CD14-positive monocyte (primary cell): ENCODE measurements around the gene ATL1. TPM values are rescaled to one million over a fixed set of nuclear protein-coding genes. Genes with fewer than 3 reads are reported as not detected.
"Not testable (repeated sequence)": the region's sequence is repeated elsewhere in the genome, so short reads cannot be mapped to it uniquely, and the experiment has no call there.

Experiments
- DNase-seq, 3 donors: peaks; one replicate each; pipeline ENCODE4 v3.0.0-alpha.2; 2011 to 2022
- H2AFZ ChIP-seq: 2 replicates; pipeline ENCODE4 v1.6.0; 2012; ENCODE audit warnings: mild to moderate bottlenecking, low read depth, low read length, inconsistent platforms; ENCODE audit not compliant: insufficient read depth, poor library complexity, severe bottlenecking
- H3K27ac ChIP-seq, 2 donors: 1 replicate in 1 of 2; 2 replicates in 1 of 2; pipeline ENCODE4 v1.5.1; 2012 to 2013; ENCODE audit warnings: low read length in 2 of 2, control low read depth in 1 of 2, inconsistent platforms in 1 of 2, low read depth in 1 of 2, mild to moderate bottlenecking in 1 of 2
- H3K27me3 ChIP-seq, 2 donors: one replicate each; pipeline versions ENCODE4 v1.6.0 to v1.6.1; 2011 to 2013; ENCODE audit warnings: low read length in 2 of 2; ENCODE audit not compliant: control insufficient read depth in 2 of 2, insufficient read depth in 2 of 2
- H3K36me3 ChIP-seq, 2 donors: replicated peaks in 1 of 2; 1 replicate in 1 of 2; 2 replicates in 1 of 2; pipeline versions ENCODE4 v1.5.1 to v1.6.1; 2012 to 2013; ENCODE audit warnings: low read length in 2 of 2, control low read depth in 1 of 2, inconsistent platforms in 1 of 2, mild to moderate bottlenecking in 1 of 2; ENCODE audit not compliant: insufficient read depth in 2 of 2, control insufficient read depth in 1 of 2
- H3K4me1 ChIP-seq, 2 donors: 1 replicate in 1 of 2; 2 replicates in 1 of 2; pipeline versions ENCODE4 v1.5.1 to v1.6.1; 2012 to 2013; ENCODE audit warnings: low read length in 2 of 2, control low read depth in 1 of 2, inconsistent platforms in 1 of 2, mild to moderate bottlenecking in 1 of 2, moderate library complexity in 1 of 2; ENCODE audit not compliant: insufficient read depth in 2 of 2, control insufficient read depth in 1 of 2
- H3K4me2 ChIP-seq: replicated peaks from 2 replicates; pipeline ENCODE3; 2012; ENCODE audit warnings: low read length, moderate library complexity, mild to moderate bottlenecking; ENCODE audit not compliant: poor library complexity, severe bottlenecking; ENCODE audit errors: extremely low read depth
- H3K4me3 ChIP-seq, 3 experiments: fragments of 200-600 bp in 1 of 3; sonication (generic) in 1 of 3; replicated peaks in 1 of 3; 1 replicate in 2 of 3; 2 replicates in 1 of 3; pipeline ENCODE4 v1.5.1; 2011 to 2013; ENCODE audit warnings: low read length in 3 of 3, mild to moderate bottlenecking in 3 of 3, control low read depth in 2 of 3, low read depth in 2 of 3, inconsistent platforms in 1 of 3, moderate library complexity in 1 of 3
- H3K79me2 ChIP-seq: 2 replicates; pipeline ENCODE4 v1.6.0; 2012; ENCODE audit warnings: mild to moderate bottlenecking, control low read depth, inconsistent platforms, low read length, moderate library complexity; ENCODE audit not compliant: insufficient read depth
- H3K9ac ChIP-seq: 2 replicates; pipeline ENCODE4 v1.6.0; 2017; ENCODE audit warnings: low read length, mild to moderate bottlenecking; ENCODE audit not compliant: insufficient read depth, poor library complexity, severe bottlenecking
- H3K9me3 ChIP-seq, 2 donors: replicated peaks in 1 of 2; 1 replicate in 1 of 2; 2 replicates in 1 of 2; pipeline versions ENCODE4 v1.5.1 to v1.6.1; 2012 to 2013; ENCODE audit warnings: low read length in 2 of 2, control low read depth in 1 of 2; ENCODE audit not compliant: control insufficient read depth in 1 of 2, insufficient read depth in 1 of 2
- H4K20me1 ChIP-seq: 2 replicates; pipeline ENCODE4 v1.6.0; 2012; ENCODE audit warnings: mild to moderate bottlenecking, low read length, control low read depth, moderate library complexity; ENCODE audit not compliant: insufficient read depth
- H3K27ac Mint-ChIP-seq, 7 donors: one replicate each; pipeline ENCODE4 v1.8.0; 2020; ENCODE audit warnings: mild to moderate bottlenecking in 7 of 7, mixed read lengths in 7 of 7, moderate library complexity in 6 of 7, inconsistent platforms in 2 of 7
- H3K27me3 Mint-ChIP-seq, 3 donors: one replicate each; pipeline ENCODE4 v1.8.0; 2021 to 2022; ENCODE audit warnings: low read depth in 3 of 3, mild to moderate bottlenecking in 3 of 3, mixed read lengths in 3 of 3, moderate library complexity in 3 of 3, inconsistent platforms in 1 of 3
- H3K36me3 Mint-ChIP-seq, 2 donors: one replicate each; pipeline ENCODE4 v1.8.0; 2020; ENCODE audit warnings: mixed read lengths in 2 of 2, inconsistent platforms in 1 of 2, mild to moderate bottlenecking in 1 of 2
- H3K4me1 Mint-ChIP-seq: one replicate; pipeline ENCODE4 v1.8.0; 2020; ENCODE audit warnings: mild to moderate bottlenecking, mixed read lengths
- H3K4me3 Mint-ChIP-seq, 2 donors: one replicate each; pipeline ENCODE4 v1.8.0; 2020; ENCODE audit warnings: mild to moderate bottlenecking in 2 of 2, mixed read lengths in 2 of 2, moderate library complexity in 1 of 2
- H3K9me3 Mint-ChIP-seq, 7 donors: one replicate each; pipeline ENCODE4 v1.8.0; 2020 to 2022; ENCODE audit warnings: mixed read lengths in 7 of 7, mild to moderate bottlenecking in 6 of 7, moderate library complexity in 6 of 7, inconsistent platforms in 2 of 7
- CTCF ChIP-seq: fragments of 200-600 bp; IDR thresholded peaks from one replicate; pipeline ENCODE4 v1.8.0; 2022; ENCODE audit warnings: antibody characterized with exemption, mild to moderate bottlenecking
- WGBS: methylation state at CpG from one replicate; pipeline ENCODE4 v1.1.5; 2013; ENCODE audit warnings: missing lambda C conversion rate; ENCODE audit not compliant: insufficient coverage; 5-methylcytosine and 5-hydroxymethylcytosine counted together
- intact Hi-C, 2 donors: fragments of 100-400 bp; cut with micrococcal nuclease; formaldehyde crosslinking; loops; one replicate each; pipeline versions ENCODE4 v1.15.0 to v1.15.1; 2023
- polyA plus RNA-seq, 3 donors: library from polyadenylated mRNA; depleted of rRNA in 1 of 3; unstranded in 2 of 3; stranded (reverse) in 1 of 3; fragments of 300-500 nt in 2 of 3; fragments of >200 nt in 1 of 3; fragmentation: Illumina TruSeq in 2 of 3; gene quantifications; 1 replicate in 2 of 3; 2 replicates in 1 of 3; pipeline ENCODE4 v1.2.3, GENCODE V29; 2012 to 2021

ATL1 gene
- polyA plus RNA-seq, 3 donors = 0.36 to 1.1 (median 0.99) TPM

GRCh38 chr14:50534997-50535396 lies 24.9 kb upstream of the ATL1 start:
- no peaks in the 10 kb centered on the region for H3K27me3 ChIP-seq
- intact Hi-C loops = loop anchor here in 1 of 2 donors (5.0 to 10.0 kb wide), 3 partner anchors 223 to 300 kb away; partner anchors contain the start of genes DMAC2L, L2HGDH and SOS2
- DNase-seq = no peak
- no peak overlapping the region for H3K27ac ChIP-seq
- H3K79me2 ChIP-seq = peaks cover 21% of the 10 kb centered on the region
- H2AFZ ChIP-seq = no peak overlapping the region
- peaks cover 36% of the 10 kb centered on the region for H3K4me1 Mint-ChIP-seq
- TF ChIP-seq CTCF = no peak
- peaks cover 25 to 32% of the 10 kb centered on the region in 2 donors for H3K4me1 ChIP-seq
- no peak overlapping the region for H3K4me3 Mint-ChIP-seq
- H3K36me3 Mint-ChIP-seq = peaks cover 0 to 1% of the 10 kb centered on the region in 2 donors
- H3K27ac Mint-ChIP-seq = no peak overlapping the region
- peaks cover 2% of the 10 kb centered on the region for H4K20me1 ChIP-seq
- H3K36me3 ChIP-seq = no peaks in the 10 kb centered on the region
- no peak overlapping the region for H3K4me2 ChIP-seq
- H3K9me3 ChIP-seq = no peaks in the 10 kb centered on the region
- no peak overlapping the region for H3K9ac ChIP-seq
- WGBS = no CpG with 5 or more reads among the region's 1 CpG
- peaks cover 0 to 13% (median 0%) of the 10 kb centered on the region in 7 donors for H3K9me3 Mint-ChIP-seq
- H3K4me3 ChIP-seq = no peak overlapping the region
- H3K27me3 Mint-ChIP-seq = peaks cover 0 to 7% (median 0%) of the 10 kb centered on the region in 3 donors

DNA sequence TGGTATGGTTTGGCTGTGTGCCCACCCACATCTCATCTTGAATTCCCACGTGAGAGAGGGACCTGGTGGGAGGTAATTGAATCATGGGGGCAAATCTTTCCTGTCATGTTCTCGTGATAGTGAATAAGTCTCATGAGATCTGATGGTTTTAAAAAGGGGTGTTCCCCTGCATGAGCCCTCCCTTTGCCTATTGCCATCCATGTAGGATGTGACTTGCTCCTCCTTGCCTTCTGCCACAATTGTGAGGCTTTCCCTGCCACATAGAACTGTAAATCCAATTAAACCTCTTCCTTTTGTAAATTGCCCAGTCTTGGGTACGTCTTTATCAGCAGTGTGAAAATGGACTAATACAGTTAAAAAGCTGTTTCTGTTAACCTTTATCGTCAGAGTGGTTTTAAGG lies 21.9 kb upstream of the ATL1 start:
- Mint-ChIP-seq H3K9me3 (peaks cover 0 to 13% (median 0%) of the 10 kb centered on the region in 7 donors), H3K27ac (peak overlapping the region in 1 of 7 donors; percentile 2), H3K4me1 (peaks cover 15% of the 10 kb centered on the region)
- not testable (repeated sequence) for H3K36me3 ChIP-seq, H3K36me3 Mint-ChIP-seq, H3K9me3 ChIP-seq, H3K4me3 Mint-ChIP-seq, H3K27ac ChIP-seq, H3K27me3 ChIP-seq, H3K4me1 ChIP-seq, H3K79me2 ChIP-seq, H3K9ac ChIP-seq, H2AFZ ChIP-seq, H4K20me1 ChIP-seq, H3K27me3 Mint-ChIP-seq, H3K4me3 ChIP-seq, DNase-seq, H3K4me2 ChIP-seq
- intact Hi-C loops = loop anchor here in 1 of 2 donors (10.0 kb wide), 2 partner anchors 237 to 303 kb away; partner anchors contain the start of gene SOS2
- WGBS = 100% methylated on average over 1 of the region's 4 CpGs
